SJCRH30 (cell line): ENCODE results near the gene GPR62. TPM values are rescaled to one million over a fixed set of nuclear protein-coding genes. Genes with fewer than 3 reads are reported as not detected.

Experiments used
- DNase-seq, 2 experiments: peaks; one replicate each; pipeline ENCODE4 v3.0.0-alpha.2; 2015 to 2020
- H3K27ac ChIP-seq: fragments of 250-450 bp; sonication (Bioruptor Pico); 2 replicates; pipeline ENCODE4 v1.5.1; 2020; ENCODE audit warnings: mild to moderate bottlenecking, moderate library complexity
- H3K27me3 ChIP-seq: fragments of 250-450 bp; sonication (Bioruptor Pico); 2 replicates; pipeline ENCODE4 v1.5.1; 2020; ENCODE audit warnings: mild to moderate bottlenecking, moderate library complexity
- H3K36me3 ChIP-seq: fragments of 250-450 bp; sonication (Bioruptor Pico); 2 replicates; pipeline ENCODE4 v1.5.1; 2020; ENCODE audit warnings: mild to moderate bottlenecking, moderate library complexity
- H3K4me1 ChIP-seq: fragments of 250-450 bp; sonication (Bioruptor Pico); 2 replicates; pipeline ENCODE4 v1.5.1; 2020; ENCODE audit warnings: mild to moderate bottlenecking, moderate library complexity
- H3K4me3 ChIP-seq: fragments of 250-450 bp; sonication (Bioruptor Pico); 2 replicates; pipeline ENCODE4 v1.5.1; 2020; ENCODE audit warnings: mild to moderate bottlenecking, moderate library complexity
- H3K9me3 ChIP-seq: fragments of 250-450 bp; sonication (Bioruptor Pico); replicated peaks from 2 replicates; pipeline ENCODE4 v1.5.1; 2020; ENCODE audit warnings: mild to moderate bottlenecking, moderate library complexity
- total RNA-seq: library from RNA; depleted of rRNA; stranded (reverse); fragments of >200 nt; shearing (Covaris generic); gene quantifications from 2 replicates; pipeline ENCODE4 v1.2.3, GENCODE V29; 2014

GPR62 gene
- total RNA-seq, 1 experiment from 2014 or later, result not detected

- peak; percentile 92 to 97 for DNase-seq
- H3K27ac ChIP-seq, result peak within 1 kb of the TSS; percentile 91
- H3K4me3 ChIP-seq, result peak within 1 kb of the TSS; percentile 89
- peaks cover 25% of the 10 kb centered on the region for H3K4me1 ChIP-seq
- peaks cover 34% of the 10 kb centered on the region for H3K36me3 ChIP-seq
- no peaks in the 10 kb centered on the region for H3K27me3 ChIP-seq
- no peaks in the 10 kb centered on the region for H3K9me3 ChIP-seq
Observed at GRCh38 chr3:51995346-51996163, 40.4 kb downstream of the GPR62 start, which contains the start of gene RPL29. TSS of gene RPL29 (minus strand) at chr3:51995895. CDS start at chr3:51995461, 434 bp downstream.

- no peak overlapping the region for H3K4me3 ChIP-seq
- peaks cover 31% of the 10 kb centered on the region for H3K36me3 ChIP-seq
- DNase-seq, result no peak
- no peaks in the 10 kb centered on the region for H3K27me3 ChIP-seq
- no peaks in the 10 kb centered on the region for H3K9me3 ChIP-seq
- peak overlapping the region; percentile 45; the same call in 1 of the 2 replicates for H3K27ac ChIP-seq
- peaks cover 25% of the 10 kb centered on the region for H3K4me1 ChIP-seq
Observed at GRCh38 chr3:51997172-51997571, 42.0 kb downstream of the GPR62 start.

GRCh38 chr3:51997935-51998596, 42.9 kb downstream of the GPR62 start:
- Histone ChIP-seq H3K27me3 (no peaks in the 10 kb centered on the region), H3K4me1 (peaks cover 25% of the 10 kb centered on the region), H3K36me3 (peaks cover 22% of the 10 kb centered on the region), H3K27ac (peak overlapping the region; percentile 45), H3K9me3 (no peaks in the 10 kb centered on the region), H3K4me3 (no peak overlapping the region)
- DNase-seq, result peak; percentile 84 to 93

- no peaks in the 10 kb centered on the region for H3K9me3 ChIP-seq
- no peak overlapping the region for H3K4me3 ChIP-seq
- peaks cover 16% of the 10 kb centered on the region for H3K36me3 ChIP-seq
- no peaks in the 10 kb centered on the region for H3K27me3 ChIP-seq
- H3K27ac ChIP-seq, result no peak overlapping the region
- DNase-seq, result no peak
- H3K4me1 ChIP-seq, result peaks cover 25% of the 10 kb centered on the region
Observed at GRCh38 chr3:51998774-51999173, 43.6 kb downstream of the GPR62 start.

DNA sequence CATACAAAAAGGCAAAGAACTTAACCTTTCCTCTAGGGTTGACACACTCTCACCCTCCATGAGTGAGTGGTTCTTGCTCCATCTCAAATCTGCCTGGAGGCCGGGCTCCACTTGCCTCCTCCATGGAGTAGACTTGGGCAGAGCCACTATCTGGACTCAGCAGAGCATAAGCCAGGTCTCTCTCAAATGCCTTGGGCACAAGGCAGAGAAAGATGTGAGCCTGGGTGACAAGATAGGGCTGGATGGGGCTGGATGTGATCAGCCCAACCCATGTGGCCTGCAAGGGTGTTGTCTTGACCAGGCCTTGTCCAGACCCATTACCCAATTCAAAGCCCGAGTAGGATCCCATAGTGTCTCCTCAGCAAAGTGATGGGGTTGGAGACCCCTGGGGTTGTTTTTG, 44.7 kb downstream of the GPR62 start:
- Histone ChIP-seq H3K9me3 (no peaks in the 10 kb centered on the region), H3K4me1 (peaks cover 24% of the 10 kb centered on the region), H3K36me3 (peaks cover 6% of the 10 kb centered on the region), H3K27ac (no peak overlapping the region), H3K4me3 (no peak overlapping the region), H3K27me3 (no peaks in the 10 kb centered on the region)
- DNase-seq, result no peak

DNA sequence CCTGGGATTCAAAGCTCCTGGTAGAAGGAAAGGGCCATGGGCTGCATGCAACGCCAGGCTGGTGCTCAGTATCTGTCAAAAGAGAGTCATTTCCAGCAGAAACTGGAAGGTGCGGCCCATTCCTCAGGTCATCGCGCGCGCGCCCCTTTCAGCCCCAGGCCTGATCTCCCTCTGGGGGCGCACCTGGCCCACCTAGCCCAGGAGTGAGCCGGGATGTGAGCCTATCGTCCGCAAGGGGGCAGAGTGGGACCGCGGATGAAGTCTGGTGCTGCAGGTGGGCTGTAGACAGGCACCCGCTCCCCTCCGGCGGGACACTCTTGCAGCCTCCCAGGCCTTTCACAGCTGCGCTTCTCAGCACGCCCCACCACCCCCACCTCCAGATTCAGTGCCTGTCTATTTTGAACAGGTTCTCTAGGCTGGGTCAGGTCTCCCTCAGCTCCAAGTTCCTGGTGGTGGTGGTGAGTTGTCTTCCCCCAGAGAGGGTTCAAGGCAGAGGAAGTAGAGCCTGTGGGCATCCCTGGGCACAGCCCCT, 46.3 kb downstream of the GPR62 start:
- Histone ChIP-seq H3K9me3 (no peaks in the 10 kb centered on the region), H3K27me3 (no peaks in the 10 kb centered on the region), H3K4me1 (peaks cover 41% of the 10 kb centered on the region), H3K4me3 (no peak overlapping the region), H3K36me3 (no peaks in the 10 kb centered on the region), H3K27ac (no peak overlapping the region)
- DNase-seq, result peak; percentile 71 to 89

- Histone ChIP-seq H3K27ac (no peak overlapping the region), H3K36me3 (no peaks in the 10 kb centered on the region)
Observed at GRCh38 chr3:52002748-52003147, 47.6 kb downstream of the GPR62 start.

GRCh38 chr3:52004163-52004787, 49.1 kb downstream of the GPR62 start:
- Histone ChIP-seq H3K4me3 (no peak overlapping the region), H3K36me3 (no peaks in the 10 kb centered on the region), H3K27ac (no peak overlapping the region), H3K9me3 (no peaks in the 10 kb centered on the region), H3K4me1 (peaks cover 22% of the 10 kb centered on the region), H3K27me3 (no peaks in the 10 kb centered on the region)
- DNase-seq, result peak; percentile 76 to 85

More at GRCh38 chr3:52002748-52003147, 47.6 kb downstream of the GPR62 start:
- no peaks in the 10 kb centered on the region for H3K9me3 ChIP-seq
- H3K4me3 ChIP-seq, result no peak overlapping the region
- H3K4me1 ChIP-seq, result peaks cover 33% of the 10 kb centered on the region
- H3K27me3 ChIP-seq, result no peaks in the 10 kb centered on the region
- no peak for DNase-seq

DNA sequence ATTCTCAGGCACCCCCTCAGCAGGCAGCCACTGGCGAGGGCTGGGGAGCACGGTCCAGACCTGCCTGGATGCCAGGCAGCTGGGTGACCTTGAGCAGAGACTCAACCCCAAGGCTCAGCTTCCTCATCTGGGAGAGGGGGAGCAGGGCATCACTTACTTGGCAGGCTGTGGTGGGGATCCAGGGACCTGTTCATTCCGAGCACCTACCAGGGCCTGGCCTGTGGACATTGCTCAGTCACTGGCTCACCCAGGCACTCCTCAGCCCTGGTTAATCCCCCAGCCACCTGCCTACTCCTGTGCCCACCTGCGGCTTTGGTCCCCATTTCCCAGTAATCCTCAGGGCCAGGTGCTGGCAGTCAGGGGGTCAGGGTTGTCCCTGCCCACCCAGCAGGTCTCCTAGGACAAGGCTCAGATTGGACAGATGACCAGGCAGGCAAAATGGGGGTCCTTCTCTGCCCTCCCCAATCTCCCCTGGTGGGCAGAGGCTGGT, 49.8 kb downstream of the GPR62 start:
- H3K36me3 ChIP-seq, result no peaks in the 10 kb centered on the region
- H3K27me3 ChIP-seq, result no peaks in the 10 kb centered on the region
- no peaks in the 10 kb centered on the region for H3K9me3 ChIP-seq
- DNase-seq, result no peak
- peaks cover 22% of the 10 kb centered on the region for H3K4me1 ChIP-seq
- H3K4me3 ChIP-seq, result no peak overlapping the region
- H3K27ac ChIP-seq, result no peak overlapping the region

- DNase-seq, result peak; percentile 56 to 65
- Histone ChIP-seq H3K4me3 (peak overlapping the region; percentile 3; the same call in 1 of the 2 replicates), H3K4me1 (peaks cover 22% of the 10 kb centered on the region), H3K9me3 (no peaks in the 10 kb centered on the region), H3K27ac (no peak overlapping the region), H3K27me3 (no peaks in the 10 kb centered on the region), H3K36me3 (no peaks in the 10 kb centered on the region)
Observed at GRCh38 chr3:52005571-52005986, 50.4 kb downstream of the GPR62 start.

DNA sequence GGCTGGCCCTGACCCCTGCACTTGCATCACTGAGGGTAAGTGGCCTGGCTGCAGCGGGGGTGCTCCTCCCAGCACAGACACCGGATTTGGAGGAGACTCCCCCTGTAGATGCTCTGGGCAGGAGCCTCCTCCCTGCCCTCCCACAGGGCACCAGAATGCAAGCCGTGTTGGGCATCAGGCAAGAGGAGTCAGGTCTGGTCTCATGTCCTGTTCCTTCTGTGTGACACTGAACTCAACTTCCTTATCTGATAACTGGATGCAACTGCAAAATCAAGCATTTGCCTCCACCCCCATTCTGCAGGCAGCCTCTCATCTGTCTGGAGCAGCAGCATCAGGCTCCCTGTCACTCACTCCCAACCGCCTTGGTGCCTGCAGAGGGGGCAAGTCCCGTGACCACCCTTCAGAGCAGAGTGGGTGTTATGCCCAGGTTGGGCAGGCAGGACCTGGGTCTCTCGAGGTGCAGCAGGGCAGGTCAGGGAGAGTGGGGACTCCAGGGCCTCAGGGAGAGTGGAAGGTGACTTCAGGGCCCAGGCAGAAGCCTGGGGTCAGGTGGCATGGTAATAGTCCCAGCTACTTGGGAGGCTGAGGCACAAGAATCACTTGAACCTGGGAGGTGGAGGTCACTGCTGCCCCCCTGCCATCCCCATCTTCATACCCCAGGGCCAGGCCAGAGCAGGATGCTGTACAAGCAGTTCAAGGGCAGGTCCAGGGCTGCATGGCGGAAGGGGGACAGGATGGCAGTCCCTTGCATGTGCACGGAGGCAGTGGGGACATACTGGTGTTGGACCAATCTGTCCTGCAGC, 51.0 kb downstream of the GPR62 start:
- H3K27ac ChIP-seq, result no peak overlapping the region
- H3K4me1 ChIP-seq, result peaks cover 22% of the 10 kb centered on the region
- no peaks in the 10 kb centered on the region for H3K27me3 ChIP-seq
- no peaks in the 10 kb centered on the region for H3K36me3 ChIP-seq
- no peak for DNase-seq
- H3K9me3 ChIP-seq, result no peaks in the 10 kb centered on the region
- peak overlapping the region; percentile 3; the same call in 1 of the 2 replicates for H3K4me3 ChIP-seq

GRCh38 chr3:52006820-52007133, 51.6 kb downstream of the GPR62 start:
- DNase-seq, result no peak
- Histone ChIP-seq H3K27ac (no peak overlapping the region), H3K36me3 (no peaks in the 10 kb centered on the region), H3K4me3 (no peak overlapping the region), H3K9me3 (no peaks in the 10 kb centered on the region), H3K27me3 (no peaks in the 10 kb centered on the region), H3K4me1 (peaks cover 22% of the 10 kb centered on the region)
